ENCODE results near the gene SH3PXD2B.

Gene SH3PXD2B

GRCh38 chr5:172371684-172372083, 82.6 kb downstream of the SH3PXD2B start:
- no peak for TF ChIP-seq TEAD4 (IDR thresholded peaks at IDR 0.05)
- no peak for TF ChIP-seq CEBPB (IDR thresholded peaks at IDR 0.05)
- TF ChIP-seq, protein P1, sequence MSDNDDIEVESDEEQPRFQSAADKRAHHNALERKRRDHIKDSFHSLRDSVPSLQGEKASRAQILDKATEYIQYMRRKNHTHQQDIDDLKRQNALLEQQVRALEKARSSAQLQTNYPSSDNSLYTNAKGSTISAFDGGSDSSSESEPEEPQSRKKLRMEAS (IDR thresholded peaks at IDR 0.05), result no peak
- no peak for TF ChIP-seq FOXM1 (IDR thresholded peaks at IDR 0.05; ENCODE audit: borderline replicate concordance, low read depth)
- no peak for TF ChIP-seq TAF1 (IDR thresholded peaks at IDR 0.05; ENCODE audit: low read depth)
- TF ChIP-seq CREB1 (IDR thresholded peaks at IDR 0.05; ENCODE audit: low read depth), result no peak
- TF ChIP-seq RAD21 (IDR thresholded peaks at IDR 0.05; ENCODE audit: low read depth), result no peak
- TF ChIP-seq EGR1 (IDR thresholded peaks at IDR 0.05), result no peak
- no peak for TF ChIP-seq TCF12 (IDR thresholded peaks at IDR 0.05; ENCODE audit: low read depth)
- no peak for TF ChIP-seq NFIC (IDR thresholded peaks at IDR 0.05)
- TF ChIP-seq EP300 (IDR thresholded peaks at IDR 0.05; ENCODE audit: borderline replicate concordance), result no peak
- TF ChIP-seq USF1 (IDR thresholded peaks at IDR 0.05), result no peak
- no peak for TF ChIP-seq REST (IDR thresholded peaks at IDR 0.05; ENCODE audit: low read depth)
- no peak for TF ChIP-seq YY1 (IDR thresholded peaks at IDR 0.05; ENCODE audit: low read depth)
- no peak for TF ChIP-seq ZBTB7A (IDR thresholded peaks at IDR 0.05; ENCODE audit: low read depth)

GRCh38 chr5:172370648-172371545, 83.4 kb downstream of the SH3PXD2B start:
- TF ChIP-seq EGR1 (IDR thresholded peaks at IDR 0.05) (no peak), RAD21 (IDR thresholded peaks at IDR 0.05; ENCODE audit: low read depth) (peak; percentile 63), FOXM1 (IDR thresholded peaks at IDR 0.05; ENCODE audit: borderline replicate concordance, low read depth) (no peak)

GRCh38 chr5:172370237-172370640, 84.1 kb downstream of the SH3PXD2B start:
- TF ChIP-seq FOXM1 (IDR thresholded peaks at IDR 0.05; ENCODE audit: borderline replicate concordance, low read depth) (no peak), RAD21 (IDR thresholded peaks at IDR 0.05; ENCODE audit: low read depth) (no peak), TAF1 (IDR thresholded peaks at IDR 0.05; ENCODE audit: low read depth) (no peak), CREB1 (IDR thresholded peaks at IDR 0.05; ENCODE audit: low read depth) (no peak), YY1 (IDR thresholded peaks at IDR 0.05; ENCODE audit: low read depth) (no peak), EGR1 (IDR thresholded peaks at IDR 0.05) (no peak), CEBPB (IDR thresholded peaks at IDR 0.05) (no peak), NFIC (IDR thresholded peaks at IDR 0.05) (no peak), TCF12 (IDR thresholded peaks at IDR 0.05; ENCODE audit: low read depth) (no peak), REST (IDR thresholded peaks at IDR 0.05; ENCODE audit: low read depth) (no peak), EP300 (IDR thresholded peaks at IDR 0.05; ENCODE audit: borderline replicate concordance) (no peak), ZBTB7A (IDR thresholded peaks at IDR 0.05; ENCODE audit: low read depth) (no peak), USF1 (IDR thresholded peaks at IDR 0.05) (no peak), TEAD4 (IDR thresholded peaks at IDR 0.05) (no peak)
- TF ChIP-seq, protein P1 (IDR thresholded peaks at IDR 0.05), result no peak

DNA sequence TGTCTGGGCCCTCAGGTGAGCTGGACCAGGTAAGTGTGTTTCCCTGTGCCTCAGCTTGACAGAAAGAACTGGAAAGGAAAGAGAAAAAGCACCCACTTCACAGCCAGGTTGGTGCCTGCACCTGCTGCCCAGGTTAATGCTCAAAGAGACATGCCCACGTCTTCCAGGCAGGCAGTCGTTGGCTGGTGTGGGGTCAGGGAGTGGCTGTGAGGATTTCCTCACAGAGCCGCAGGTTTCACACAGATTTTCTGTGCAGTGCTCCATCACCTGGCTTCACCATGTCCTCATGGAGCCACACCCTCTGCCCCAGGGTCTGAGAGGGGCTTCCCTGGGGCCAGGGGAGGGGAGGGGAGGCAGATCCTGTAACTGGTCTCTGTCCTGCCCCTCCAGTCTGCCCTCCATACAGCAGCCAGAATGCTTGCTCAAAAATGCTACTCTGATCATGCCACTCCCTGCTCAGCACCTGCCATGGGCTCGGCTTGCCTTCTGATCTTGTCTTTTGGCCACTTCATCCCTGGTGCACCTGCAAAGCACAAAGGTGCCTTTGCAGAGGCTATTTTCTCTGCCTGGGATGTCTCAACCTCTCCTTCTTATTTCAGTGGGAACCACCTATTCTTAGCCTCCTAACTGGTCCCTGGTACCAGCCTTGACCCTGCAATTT, 88.2 kb downstream of the SH3PXD2B start:
- no peak for TF ChIP-seq YY1 (IDR thresholded peaks at IDR 0.05; ENCODE audit: low read depth)
- TF ChIP-seq REST (IDR thresholded peaks at IDR 0.05; ENCODE audit: low read depth), result no peak
- TF ChIP-seq RAD21 (IDR thresholded peaks at IDR 0.05; ENCODE audit: low read depth), result no peak
- no peak for TF ChIP-seq NFIC (IDR thresholded peaks at IDR 0.05)
- no peak for TF ChIP-seq FOXM1 (IDR thresholded peaks at IDR 0.05; ENCODE audit: borderline replicate concordance, low read depth)
- TF ChIP-seq USF1 (IDR thresholded peaks at IDR 0.05), result no peak
- no peak for TF ChIP-seq CREB1 (IDR thresholded peaks at IDR 0.05; ENCODE audit: low read depth)
